ENCODE measurements around the gene HPX.

The HPX gene

DNA sequence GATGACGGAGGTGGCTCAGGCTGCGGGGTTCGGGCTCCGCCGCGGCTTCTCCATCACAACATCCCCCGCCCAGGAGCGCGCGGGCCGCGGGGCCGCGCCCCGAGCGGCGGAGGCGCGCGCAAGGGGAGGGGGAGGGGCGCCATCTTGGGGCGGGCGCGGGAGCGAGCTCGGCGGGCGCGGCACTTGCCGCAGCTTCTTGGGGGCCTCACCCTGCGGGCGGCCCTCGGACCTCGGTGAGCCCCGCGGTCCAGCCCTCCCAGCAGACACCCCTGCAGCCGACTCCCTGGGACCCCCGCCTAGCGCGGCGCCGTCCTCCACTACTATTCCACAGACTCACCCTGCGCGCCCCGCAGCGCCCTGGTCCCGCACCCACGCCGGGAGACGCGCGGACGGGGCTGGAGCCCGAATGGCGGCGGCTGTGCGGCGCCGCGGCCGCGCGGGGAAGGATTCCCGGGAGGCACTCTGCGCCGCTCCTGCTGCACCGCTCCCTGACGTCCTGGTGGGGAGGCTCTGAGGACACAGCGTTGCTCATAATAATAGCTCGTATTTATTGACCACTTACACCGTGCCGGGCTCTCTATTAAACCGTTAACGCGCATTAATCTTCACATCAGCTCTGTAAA lies 21.7 kb downstream of the HPX start, which contains the start of gene APBB1:
Gene APBB1, minus strand, starts transcription at position 86 of the 623 bp plus-strand sequence. CDS start 7,747 bp downstream, outside the sequence.
- peaks cover 37% of the 10 kb centered on the region for H3K27me3 ChIP-seq (ENCODE audit: insufficient read depth, poor library complexity, severe bottlenecking)
- no peak for TF ChIP-seq POLR2AphosphoS5 (IDR thresholded peaks at IDR 0.05; ENCODE audit: low read depth)
- TF ChIP-seq SPI1 (IDR thresholded peaks at IDR 0.05; ENCODE audit: borderline replicate concordance, low read depth), result no peak
- TF ChIP-seq GABPA (IDR thresholded peaks at IDR 0.05; ENCODE audit: low read depth), result no peak
- TF ChIP-seq, protein P1, sequence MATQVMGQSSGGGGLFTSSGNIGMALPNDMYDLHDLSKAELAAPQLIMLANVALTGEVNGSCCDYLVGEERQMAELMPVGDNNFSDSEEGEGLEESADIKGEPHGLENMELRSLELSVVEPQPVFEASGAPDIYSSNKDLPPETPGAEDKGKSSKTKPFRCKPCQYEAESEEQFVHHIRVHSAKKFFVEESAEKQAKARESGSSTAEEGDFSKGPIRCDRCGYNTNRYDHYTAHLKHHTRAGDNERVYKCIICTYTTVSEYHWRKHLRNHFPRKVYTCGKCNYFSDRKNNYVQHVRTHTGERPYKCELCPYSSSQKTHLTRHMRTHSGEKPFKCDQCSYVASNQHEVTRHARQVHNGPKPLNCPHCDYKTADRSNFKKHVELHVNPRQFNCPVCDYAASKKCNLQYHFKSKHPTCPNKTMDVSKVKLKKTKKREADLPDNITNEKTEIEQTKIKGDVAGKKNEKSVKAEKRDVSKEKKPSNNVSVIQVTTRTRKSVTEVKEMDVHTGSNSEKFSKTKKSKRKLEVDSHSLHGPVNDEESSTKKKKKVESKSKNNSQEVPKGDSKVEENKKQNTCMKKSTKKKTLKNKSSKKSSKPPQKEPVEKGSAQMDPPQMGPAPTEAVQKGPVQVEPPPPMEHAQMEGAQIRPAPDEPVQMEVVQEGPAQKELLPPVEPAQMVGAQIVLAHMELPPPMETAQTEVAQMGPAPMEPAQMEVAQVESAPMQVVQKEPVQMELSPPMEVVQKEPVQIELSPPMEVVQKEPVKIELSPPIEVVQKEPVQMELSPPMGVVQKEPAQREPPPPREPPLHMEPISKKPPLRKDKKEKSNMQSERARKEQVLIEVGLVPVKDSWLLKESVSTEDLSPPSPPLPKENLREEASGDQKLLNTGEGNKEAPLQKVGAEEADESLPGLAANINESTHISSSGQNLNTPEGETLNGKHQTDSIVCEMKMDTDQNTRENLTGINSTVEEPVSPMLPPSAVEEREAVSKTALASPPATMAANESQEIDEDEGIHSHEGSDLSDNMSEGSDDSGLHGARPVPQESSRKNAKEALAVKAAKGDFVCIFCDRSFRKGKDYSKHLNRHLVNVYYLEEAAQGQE (IDR thresholded peaks at IDR 0.05; ENCODE audit: insufficient replicate concordance, low read depth), result no peak
- TF ChIP-seq, protein P2, sequence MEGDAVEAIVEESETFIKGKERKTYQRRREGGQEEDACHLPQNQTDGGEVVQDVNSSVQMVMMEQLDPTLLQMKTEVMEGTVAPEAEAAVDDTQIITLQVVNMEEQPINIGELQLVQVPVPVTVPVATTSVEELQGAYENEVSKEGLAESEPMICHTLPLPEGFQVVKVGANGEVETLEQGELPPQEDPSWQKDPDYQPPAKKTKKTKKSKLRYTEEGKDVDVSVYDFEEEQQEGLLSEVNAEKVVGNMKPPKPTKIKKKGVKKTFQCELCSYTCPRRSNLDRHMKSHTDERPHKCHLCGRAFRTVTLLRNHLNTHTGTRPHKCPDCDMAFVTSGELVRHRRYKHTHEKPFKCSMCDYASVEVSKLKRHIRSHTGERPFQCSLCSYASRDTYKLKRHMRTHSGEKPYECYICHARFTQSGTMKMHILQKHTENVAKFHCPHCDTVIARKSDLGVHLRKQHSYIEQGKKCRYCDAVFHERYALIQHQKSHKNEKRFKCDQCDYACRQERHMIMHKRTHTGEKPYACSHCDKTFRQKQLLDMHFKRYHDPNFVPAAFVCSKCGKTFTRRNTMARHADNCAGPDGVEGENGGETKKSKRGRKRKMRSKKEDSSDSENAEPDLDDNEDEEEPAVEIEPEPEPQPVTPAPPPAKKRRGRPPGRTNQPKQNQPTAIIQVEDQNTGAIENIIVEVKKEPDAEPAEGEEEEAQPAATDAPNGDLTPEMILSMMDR (IDR thresholded peaks at IDR 0.05; ENCODE audit: insufficient read depth, low read length), result no peak
- peak within 1 kb of the TSS; percentile 73 for H3K4me3 ChIP-seq (replicated peaks; ENCODE audit: insufficient read depth, low read length)
- peak in 1 of 2 experiments; percentile 28 for DNase-seq (ENCODE audit: low read depth in 1 of 2, low spot score in 1 of 2)
- no peak within 1 kb of the TSS for H3K27ac ChIP-seq (replicated peaks)

DNA sequence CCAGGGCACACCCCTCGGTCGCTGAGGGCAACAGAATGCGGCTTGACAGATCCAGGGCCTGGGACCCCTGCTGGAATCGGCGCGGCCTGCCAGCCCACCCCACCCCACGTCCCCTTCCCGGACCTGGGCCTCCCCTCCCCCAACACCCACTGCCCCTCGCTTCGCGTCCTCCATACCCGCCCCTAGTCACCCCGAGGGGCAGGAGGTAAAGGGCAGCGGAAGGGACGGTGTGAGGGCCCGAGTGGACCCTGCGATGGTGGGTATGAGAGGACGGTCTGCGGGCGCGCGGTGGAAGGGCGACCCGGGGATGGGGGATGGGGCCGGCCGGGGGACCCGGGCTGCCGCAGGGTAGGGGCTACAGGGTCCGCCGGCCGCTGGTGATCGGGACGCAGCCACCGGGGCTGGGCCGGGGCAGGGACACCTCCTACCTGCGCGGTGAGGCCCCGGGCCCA lies 22.2 kb downstream of the HPX start:
- TF ChIP-seq SPI1 (IDR thresholded peaks at IDR 0.05; ENCODE audit: borderline replicate concordance, low read depth) (no peak), GABPA (IDR thresholded peaks at IDR 0.05; ENCODE audit: low read depth) (no peak), POLR2AphosphoS5 (IDR thresholded peaks at IDR 0.05; ENCODE audit: low read depth) (no peak)
- TF ChIP-seq, protein P1 (IDR thresholded peaks at IDR 0.05; ENCODE audit: insufficient replicate concordance, low read depth), result no peak
- TF ChIP-seq, protein P2 (IDR thresholded peaks at IDR 0.05; ENCODE audit: insufficient read depth, low read length), result no peak
- DNase-seq (ENCODE audit: low read depth in 1 of 2, low spot score in 1 of 2), result no peak
- peak overlapping the region; percentile 73 for H3K4me3 ChIP-seq (replicated peaks; ENCODE audit: insufficient read depth, low read length)
- no peak overlapping the region for H3K27ac ChIP-seq (replicated peaks)
- peaks cover 37% of the 10 kb centered on the region for H3K27me3 ChIP-seq (ENCODE audit: insufficient read depth, poor library complexity, severe bottlenecking)

DNA sequence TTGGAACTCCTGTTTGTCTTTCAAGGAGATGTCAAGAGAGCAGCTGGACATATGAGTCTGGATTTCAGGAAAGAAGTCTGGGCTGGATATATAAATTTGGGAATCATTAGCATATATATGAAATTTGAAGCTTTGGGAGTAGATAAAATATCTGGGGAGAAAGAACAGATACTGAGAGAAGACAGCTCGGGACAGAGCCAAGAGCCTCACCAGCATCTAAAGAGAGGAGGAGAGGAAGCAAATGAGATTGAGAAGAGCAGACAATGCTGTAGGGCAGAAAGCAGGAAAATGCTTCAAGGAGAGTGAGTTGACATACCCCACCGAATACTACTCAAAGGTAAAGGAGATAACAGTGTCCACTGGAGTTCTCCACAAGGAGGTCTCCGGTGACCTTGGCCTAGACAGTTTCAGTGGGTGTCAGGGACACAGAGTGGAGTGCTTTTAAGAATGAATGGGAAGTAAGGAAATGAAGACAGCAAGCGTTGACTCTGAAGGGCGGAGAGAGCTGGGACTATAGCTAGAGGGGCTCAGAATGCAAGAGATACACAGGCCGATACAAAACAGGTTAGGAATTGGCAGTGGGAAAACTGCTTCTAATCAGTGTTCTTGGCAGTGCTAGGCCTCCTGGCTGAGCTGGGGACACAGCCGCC lies 22.8 kb downstream of the HPX start:
- H3K27ac ChIP-seq (replicated peaks), result no peak overlapping the region
- no peak for TF ChIP-seq SPI1 (IDR thresholded peaks at IDR 0.05; ENCODE audit: borderline replicate concordance, low read depth)
- TF ChIP-seq, protein P2 (IDR thresholded peaks at IDR 0.05; ENCODE audit: insufficient read depth, low read length), result no peak
- peaks cover 37% of the 10 kb centered on the region for H3K27me3 ChIP-seq (ENCODE audit: insufficient read depth, poor library complexity, severe bottlenecking)
- no peak for DNase-seq (ENCODE audit: low read depth in 1 of 2, low spot score in 1 of 2)
- no peak overlapping the region for H3K4me3 ChIP-seq (replicated peaks; ENCODE audit: insufficient read depth, low read length)
